Measurements from ENCODE around the gene CPEB3.

The CPEB3 gene

GRCh38 chr10:92242380-92242779 lies 48.5 kb downstream of the CPEB3 start:
- no peak overlapping the region for H3K4me3 ChIP-seq (ENCODE audit: low read depth, low read length)
- TF ChIP-seq CTCF (IDR thresholded peaks at IDR 0.05; ENCODE audit: low read depth, low read length, missing control alignments): no peak

DNA sequence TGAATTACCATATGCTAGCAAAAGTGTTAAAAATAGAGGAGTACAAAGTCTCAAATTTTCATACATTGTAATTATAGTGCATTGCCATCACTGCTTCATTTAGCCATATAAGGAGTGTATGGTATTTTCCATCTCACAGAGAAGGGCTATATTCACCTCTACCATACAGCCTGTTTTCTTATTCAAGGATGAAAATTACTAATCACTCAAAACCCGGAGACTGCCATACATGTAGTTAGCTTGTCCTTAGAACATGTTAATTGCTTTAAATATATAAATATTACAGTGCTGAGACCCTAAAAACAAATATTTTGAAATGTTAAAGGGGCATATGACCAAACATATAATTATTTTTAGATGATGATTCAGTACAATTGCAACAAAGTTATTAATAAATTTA lies 49.4 kb downstream of the CPEB3 start:
- TF ChIP-seq CTCF (IDR thresholded peaks at IDR 0.05; ENCODE audit: low read depth, low read length, missing control alignments): no peak
- DNase-seq (ENCODE audit: low read depth): no peak
- peak overlapping the region; percentile 73; the same call in 1 of the 2 replicates for H3K4me3 ChIP-seq (ENCODE audit: low read depth, low read length)

More at GRCh38 chr10:92242380-92242779, 48.5 kb downstream of the CPEB3 start:
- DNase-seq (ENCODE audit: low read depth): no peak

GRCh38 chr10:92241158-92241500 lies 49.7 kb downstream of the CPEB3 start:
- H3K4me3 ChIP-seq (ENCODE audit: low read depth, low read length): peak overlapping the region; percentile 73; the same call in 1 of the 2 replicates
- TF ChIP-seq CTCF (IDR thresholded peaks at IDR 0.05; ENCODE audit: low read depth, low read length, missing control alignments): no peak
- no peak for DNase-seq (ENCODE audit: low read depth)

DNA sequence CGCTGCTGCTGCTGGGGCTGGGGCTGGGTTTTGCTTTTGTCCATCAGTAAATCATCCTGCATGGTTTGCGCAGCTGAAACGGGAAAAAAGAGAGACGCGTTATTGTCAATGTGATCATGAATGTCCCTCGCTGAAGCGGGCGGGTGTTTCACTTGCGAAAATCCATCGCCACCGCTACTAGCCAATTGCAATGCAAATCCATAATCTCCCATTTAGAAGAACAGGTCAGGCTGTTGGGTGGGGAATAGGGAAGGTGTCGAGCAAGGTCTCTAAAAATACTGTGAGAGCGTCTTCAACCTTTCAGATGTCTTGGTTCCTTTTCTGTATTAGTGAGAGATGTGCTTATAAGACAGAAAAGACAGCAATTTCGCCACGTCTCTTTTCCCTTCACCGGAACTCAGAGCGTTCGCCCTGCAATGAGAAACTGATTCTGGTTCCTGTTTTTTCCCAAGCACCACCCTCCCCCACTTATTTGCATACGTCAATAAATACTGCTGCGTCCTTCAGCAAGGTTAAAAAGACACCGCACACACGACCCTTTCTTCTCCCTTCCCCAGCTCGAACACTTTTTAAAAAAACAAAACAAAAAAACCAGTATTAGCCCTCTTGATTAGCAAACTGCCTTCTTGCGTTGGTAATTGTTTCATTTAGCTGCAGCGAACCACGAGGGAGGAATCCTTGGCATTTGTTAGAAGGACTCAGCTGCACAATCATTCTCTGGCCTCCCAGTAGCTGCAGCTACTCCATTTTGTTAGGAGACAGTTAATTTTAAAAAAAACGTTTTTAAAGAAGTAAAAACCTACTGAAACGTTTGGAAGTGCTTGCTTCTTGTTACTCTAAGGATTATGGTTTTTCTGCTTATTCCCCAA lies 50.4 kb downstream of the CPEB3 start:
- peak; percentile 70 for DNase-seq (ENCODE audit: low read depth)
- no peak for TF ChIP-seq CTCF (IDR thresholded peaks at IDR 0.05; ENCODE audit: low read depth, low read length, missing control alignments)
- H3K4me3 ChIP-seq (ENCODE audit: low read depth, low read length): peak overlapping the region; percentile 73

- H3K4me3 ChIP-seq (ENCODE audit: low read depth, low read length): peak overlapping the region; percentile 73
- no peak for TF ChIP-seq CTCF (IDR thresholded peaks at IDR 0.05; ENCODE audit: low read depth, low read length, missing control alignments)
- no peak for DNase-seq (ENCODE audit: low read depth)
These were observed 51.1 kb downstream of the CPEB3 start for GRCh38 chr10:92239600-92240288.

DNA sequence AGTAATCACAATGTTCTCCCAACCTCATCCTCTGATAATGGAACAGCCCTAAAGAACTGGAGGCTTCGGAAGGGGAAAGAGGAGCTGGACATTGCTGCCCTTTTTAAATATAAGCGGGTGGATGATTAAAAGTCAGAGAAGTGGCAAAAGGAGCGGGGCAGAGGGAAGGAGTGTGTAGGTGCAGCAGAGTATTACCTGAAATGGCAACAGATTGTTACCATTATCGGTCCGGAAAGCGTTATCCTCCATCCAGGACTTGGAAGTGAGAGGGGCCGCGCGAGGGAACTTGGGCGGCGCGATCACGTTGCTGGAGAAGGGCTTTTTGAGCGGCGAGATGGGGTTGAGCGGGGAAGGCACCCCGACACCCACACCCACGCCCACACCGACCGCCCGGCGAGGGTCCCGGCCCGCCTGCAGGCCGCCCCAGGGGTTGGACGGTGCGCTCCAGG lies 51.7 kb downstream of the CPEB3 start:
- no peak for DNase-seq (ENCODE audit: low read depth)
- TF ChIP-seq CTCF (IDR thresholded peaks at IDR 0.05; ENCODE audit: low read depth, low read length, missing control alignments): no peak
- H3K4me3 ChIP-seq (ENCODE audit: low read depth, low read length): peak overlapping the region; percentile 73

Data from GM12864 (cell line).